Parathyroid adenoma (tissue), 2 donors: ENCODE data around the gene C20orf202.

Experiments used
- H2AFZ ChIP-seq: fragments of 300-600 bp; sonication (generic); one replicate; pipeline ENCODE4 v1.7.0; 2017; ENCODE audit warnings: antibody characterized with exemption, mild to moderate bottlenecking
- H3K27ac ChIP-seq: fragments of 300-600 bp; sonication (generic); one replicate; pipeline ENCODE4 v1.7.0; 2017
- H3K27me3 ChIP-seq: fragments of 300-600 bp; sonication (generic); one replicate; pipeline ENCODE4 v1.7.0; 2017; ENCODE audit warnings: low read length; ENCODE audit not compliant: control insufficient read depth, insufficient read depth
- H3K36me3 ChIP-seq: fragments of 300-600 bp; sonication (generic); one replicate; pipeline ENCODE4 v1.7.0; 2017; ENCODE audit warnings: low read length; ENCODE audit not compliant: control insufficient read depth, insufficient read depth
- H3K4me1 ChIP-seq: fragments of 300-600 bp; sonication (generic); one replicate; pipeline ENCODE4 v1.7.0; 2017; ENCODE audit warnings: control low read depth
- H3K4me2 ChIP-seq: fragments of 300-600 bp; sonication (generic); one replicate; pipeline ENCODE4 v1.7.0; 2017; ENCODE audit warnings: low read length
- H3K4me3 ChIP-seq: fragments of 300-600 bp; sonication (generic); one replicate; pipeline ENCODE4 v1.7.0; 2017; ENCODE audit warnings: low read depth, low read length
- H3K79me2 ChIP-seq: fragments of 300-600 bp; sonication (generic); one replicate; pipeline ENCODE4 v1.7.0; 2017; ENCODE audit warnings: control low read depth
- H3K9ac ChIP-seq: fragments of 300-600 bp; sonication (generic); one replicate; pipeline ENCODE4 v1.7.0; 2017; ENCODE audit warnings: mild to moderate bottlenecking
- H3K9me3 ChIP-seq: fragments of 300-600 bp; sonication (generic); one replicate; pipeline ENCODE4 v1.7.0; 2017; ENCODE audit warnings: low read length; ENCODE audit not compliant: control insufficient read depth
- CTCF ChIP-seq: fragments of 300-600 bp; sonication (generic); IDR thresholded peaks from one replicate; pipeline ENCODE4 v1.7.0; 2017; ENCODE audit warnings: antibody characterized with exemption, mild to moderate bottlenecking
- donor health status: primary hyperparathyroidism.

The C20orf202 gene

GRCh38 chr20:1202762-1203504, at the start of gene C20orf202:
Gene C20orf202 (plus strand): TSS chr20:1203454. CDS start chr20:1203586, 132 bp downstream.
- TF ChIP-seq CTCF, result no peak
- Histone ChIP-seq H3K4me3 (no peak within 1 kb of the TSS), H2AFZ (no peak within 1 kb of the TSS), H3K9me3 (no peaks in the 10 kb centered on the region), H3K4me1 (no peaks in the 10 kb centered on the region), H3K36me3 (no peaks in the 10 kb centered on the region), H3K27ac (no peak within 1 kb of the TSS), H3K79me2 (no peaks in the 10 kb centered on the region), H3K9ac (no peak within 1 kb of the TSS), H3K27me3 (no peaks in the 10 kb centered on the region), H3K4me2 (no peak within 1 kb of the TSS)

GRCh38 chr20:1154226-1154625, 49.0 kb upstream of the C20orf202 start:
- Histone ChIP-seq H2AFZ (no peak overlapping the region), H3K9me3 (no peaks in the 10 kb centered on the region), H3K79me2 (peaks cover 5% of the 10 kb centered on the region), H3K4me3 (no peak overlapping the region), H3K9ac (no peak overlapping the region), H3K4me2 (no peak overlapping the region), H3K4me1 (no peaks in the 10 kb centered on the region), H3K27me3 (no peaks in the 10 kb centered on the region), H3K36me3 (no peaks in the 10 kb centered on the region), H3K27ac (no peak overlapping the region)
- no peak for TF ChIP-seq CTCF

- no peak overlapping the region for H3K4me2 ChIP-seq
- H3K9ac ChIP-seq, result no peak overlapping the region
- H3K36me3 ChIP-seq, result no peaks in the 10 kb centered on the region
- no peak overlapping the region for H3K4me3 ChIP-seq
- TF ChIP-seq CTCF, result no peak
- H2AFZ ChIP-seq, result no peak overlapping the region
- no peaks in the 10 kb centered on the region for H3K4me1 ChIP-seq
- no peak overlapping the region for H3K27ac ChIP-seq
- peaks cover 3% of the 10 kb centered on the region for H3K79me2 ChIP-seq
- no peaks in the 10 kb centered on the region for H3K9me3 ChIP-seq
- no peaks in the 10 kb centered on the region for H3K27me3 ChIP-seq
Measured at GRCh38 chr20:1154691-1155090, 48.6 kb upstream of the C20orf202 start.

GRCh38 chr20:1155342-1155741, 47.9 kb upstream of the C20orf202 start:
- H3K4me1 ChIP-seq, result no peaks in the 10 kb centered on the region

More at GRCh38 chr20:1155342-1155741, 47.9 kb upstream of the C20orf202 start:
- Histone ChIP-seq H2AFZ (no peak overlapping the region), H3K9ac (no peak overlapping the region), H3K4me2 (no peak overlapping the region), H3K27me3 (no peaks in the 10 kb centered on the region), H3K27ac (no peak overlapping the region), H3K79me2 (no peaks in the 10 kb centered on the region), H3K4me3 (no peak overlapping the region), H3K36me3 (no peaks in the 10 kb centered on the region), H3K9me3 (no peaks in the 10 kb centered on the region)
- no peak for TF ChIP-seq CTCF
